ENCODE measurements around the gene PHLPP1. TPM values are rescaled to one million over a fixed set of nuclear protein-coding genes. Genes with fewer than 3 reads are reported as not detected.

The PHLPP1 gene
- total and polyA plus RNA-seq, 2 of the 13 experiments (the other 11 are each of a cell fraction or from before 2014, with no cell fraction given): 9.8 to 18.5 TPM

DNA sequence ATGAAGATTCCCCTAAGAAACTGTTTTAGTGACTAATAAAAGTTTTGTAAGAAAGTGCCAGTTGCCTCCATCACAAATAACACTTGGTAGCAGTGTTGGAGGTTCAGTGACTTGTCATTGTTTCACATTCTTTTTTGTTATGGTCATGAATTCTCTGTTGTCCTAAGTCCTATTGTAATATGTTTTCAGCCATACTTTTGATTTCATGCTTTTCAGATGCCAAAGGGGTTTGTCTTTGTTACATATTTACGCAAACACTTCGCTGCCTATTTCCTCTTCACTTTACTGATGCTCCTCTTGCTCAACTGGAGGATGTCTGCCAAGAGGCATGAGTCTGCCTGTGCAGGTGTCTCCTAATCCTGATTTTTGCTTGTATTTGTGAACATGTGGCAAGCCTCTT, 66.6 kb downstream of the PHLPP1 start (continued):
- TF ChIP-seq THYN1 (CRISPR knock-in tag; IDR thresholded peaks at IDR 0.05; ENCODE audit: borderline replicate concordance, low read depth) (no peak), ZBTB33 (CRISPR knock-in tag; IDR thresholded peaks at IDR 0.05) (peak; percentile 16; the same call in 1 of the 2 replicates), EHMT2 (IDR thresholded peaks at IDR 0.05; ENCODE audit: borderline replicate concordance, low read depth, low read length) (no peak), GATAD2A (CRISPR knock-in tag; IDR thresholded peaks at IDR 0.05) (0 out of 2 replicates have a peak, but pooled peaks have one; percentile 16), ZNF234 (CRISPR knock-in tag; conservative IDR thresholded peaks at IDR 0.05) (no peak), HNRNPUL1 (IDR thresholded peaks at IDR 0.05; ENCODE audit: low read depth, low read length) (no peak), ZNF598 (CRISPR knock-in tag; IDR thresholded peaks at IDR 0.05; ENCODE audit: borderline replicate concordance) (no peak), RBM39 (IDR thresholded peaks at IDR 0.05; ENCODE audit: low read depth, low read length, poor library complexity, severe bottlenecking) (no peak), HNF1A (IDR thresholded peaks at IDR 0.05; ENCODE audit: low read depth) (no peak), HNF1A (CRISPR knock-in tag; IDR thresholded peaks at IDR 0.05; ENCODE audit: borderline replicate concordance) (no peak), ZNF296 (CRISPR knock-in tag; conservative IDR thresholded peaks at IDR 0.05) (no peak), SOX6 (IDR thresholded peaks at IDR 0.05) (no peak), SOX6 (CRISPR knock-in tag; IDR thresholded peaks at IDR 0.05) (peak; percentile 12; the same call in 1 of the 2 replicates), ZNF644 (CRISPR knock-in tag; IDR thresholded peaks at IDR 0.05; ENCODE audit: low read depth) (no peak), ZNF574 (CRISPR knock-in tag; IDR thresholded peaks at IDR 0.05) (no peak)
- TF ChIP-seq, protein P1, sequence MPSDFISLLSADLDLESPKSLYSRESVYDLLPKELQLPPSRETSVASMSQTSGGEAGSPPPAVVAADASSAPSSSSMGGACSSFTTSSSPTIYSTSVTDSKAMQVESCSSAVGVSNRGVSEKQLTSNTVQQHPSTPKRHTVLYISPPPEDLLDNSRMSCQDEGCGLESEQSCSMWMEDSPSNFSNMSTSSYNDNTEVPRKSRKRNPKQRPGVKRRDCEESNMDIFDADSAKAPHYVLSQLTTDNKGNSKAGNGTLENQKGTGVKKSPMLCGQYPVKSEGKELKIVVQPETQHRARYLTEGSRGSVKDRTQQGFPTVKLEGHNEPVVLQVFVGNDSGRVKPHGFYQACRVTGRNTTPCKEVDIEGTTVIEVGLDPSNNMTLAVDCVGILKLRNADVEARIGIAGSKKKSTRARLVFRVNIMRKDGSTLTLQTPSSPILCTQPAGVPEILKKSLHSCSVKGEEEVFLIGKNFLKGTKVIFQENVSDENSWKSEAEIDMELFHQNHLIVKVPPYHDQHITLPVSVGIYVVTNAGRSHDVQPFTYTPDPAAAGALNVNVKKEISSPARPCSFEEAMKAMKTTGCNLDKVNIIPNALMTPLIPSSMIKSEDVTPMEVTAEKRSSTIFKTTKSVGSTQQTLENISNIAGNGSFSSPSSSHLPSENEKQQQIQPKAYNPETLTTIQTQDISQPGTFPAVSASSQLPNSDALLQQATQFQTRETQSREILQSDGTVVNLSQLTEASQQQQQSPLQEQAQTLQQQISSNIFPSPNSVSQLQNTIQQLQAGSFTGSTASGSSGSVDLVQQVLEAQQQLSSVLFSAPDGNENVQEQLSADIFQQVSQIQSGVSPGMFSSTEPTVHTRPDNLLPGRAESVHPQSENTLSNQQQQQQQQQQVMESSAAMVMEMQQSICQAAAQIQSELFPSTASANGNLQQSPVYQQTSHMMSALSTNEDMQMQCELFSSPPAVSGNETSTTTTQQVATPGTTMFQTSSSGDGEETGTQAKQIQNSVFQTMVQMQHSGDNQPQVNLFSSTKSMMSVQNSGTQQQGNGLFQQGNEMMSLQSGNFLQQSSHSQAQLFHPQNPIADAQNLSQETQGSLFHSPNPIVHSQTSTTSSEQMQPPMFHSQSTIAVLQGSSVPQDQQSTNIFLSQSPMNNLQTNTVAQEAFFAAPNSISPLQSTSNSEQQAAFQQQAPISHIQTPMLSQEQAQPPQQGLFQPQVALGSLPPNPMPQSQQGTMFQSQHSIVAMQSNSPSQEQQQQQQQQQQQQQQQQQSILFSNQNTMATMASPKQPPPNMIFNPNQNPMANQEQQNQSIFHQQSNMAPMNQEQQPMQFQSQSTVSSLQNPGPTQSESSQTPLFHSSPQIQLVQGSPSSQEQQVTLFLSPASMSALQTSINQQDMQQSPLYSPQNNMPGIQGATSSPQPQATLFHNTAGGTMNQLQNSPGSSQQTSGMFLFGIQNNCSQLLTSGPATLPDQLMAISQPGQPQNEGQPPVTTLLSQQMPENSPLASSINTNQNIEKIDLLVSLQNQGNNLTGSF (CRISPR knock-in tag; IDR thresholded peaks at IDR 0.05): no peak
